Measurements from ENCODE around the gene ZNF511. TPM values are rescaled to one million over a fixed set of nuclear protein-coding genes. Genes with fewer than 3 reads are reported as not detected.

Gene ZNF511
- total RNA-seq, 1 experiment from 2014 or later, result 49.0 TPM

- no peak for DNase-seq (ENCODE audit: low read depth, low spot score)
- H3K9me3 ChIP-seq (ENCODE audit: control insufficient read depth in 1 of 2, insufficient read depth in 1 of 2, low read depth in 1 of 2, low read length in 2 of 2), result no peaks in the 10 kb centered on the region
- H3K9me2 ChIP-seq (ENCODE audit: insufficient read depth), result no peaks in the 10 kb centered on the region
- RAD21 ChIA-PET (ENCODE audit: low non-redundant PET in 1 of 2, low total read pairs in 2 of 2, uncharacterized antibody in 2 of 2, unreplicated experiment in 2 of 2), result no interaction called here
- no peaks in the 10 kb centered on the region for H3K27me3 ChIP-seq (ENCODE audit: insufficient read depth, low read length)
- H3K4me3 ChIP-seq (replicated peaks in 1 of 2; ENCODE audit: low read depth in 1 of 2, low read length in 2 of 2), result no peak overlapping the region
- H3K36me3 ChIP-seq (ENCODE audit: control insufficient read depth in 1 of 2, insufficient read depth in 2 of 2, low read length in 2 of 2), result no peaks in the 10 kb centered on the region
- no peak overlapping the region for H3K9ac ChIP-seq (ENCODE audit: low read length)
- TF ChIP-seq EZH2phosphoT487 (IDR thresholded peaks at IDR 0.05; ENCODE audit: borderline replicate concordance) (no peak), CTCF (IDR thresholded peaks at IDR 0.05 in 2 of 3, conservative IDR thresholded peaks at IDR 0.05 in 1 of 3; ENCODE audit: borderline replicate concordance in 1 of 3, insufficient read depth in 1 of 3, low read depth in 2 of 3, low read length in 2 of 3) (no peak), POLR2AphosphoS5 (IDR thresholded peaks at IDR 0.05; ENCODE audit: low read depth, low read length) (no peak), ZFX (IDR thresholded peaks at IDR 0.05) (no peak), EGR1 (IDR thresholded peaks at IDR 0.05; ENCODE audit: low read depth) (no peak), SRF (IDR thresholded peaks at IDR 0.05; ENCODE audit: low read depth) (no peak), REST (IDR thresholded peaks at IDR 0.05; ENCODE audit: low read depth) (no peak), ZNF274 (IDR thresholded peaks at IDR 0.05; ENCODE audit: low read depth, low read length) (no peak), CEBPB (IDR thresholded peaks at IDR 0.05; ENCODE audit: low read depth) (no peak), FOSL1 (IDR thresholded peaks at IDR 0.05; ENCODE audit: low read depth) (no peak), POLR2A (IDR thresholded peaks at IDR 0.05; ENCODE audit: borderline replicate concordance, extremely low read depth, insufficient read depth, insufficient read length) (no peak), CBX3 (IDR thresholded peaks at IDR 0.05; ENCODE audit: low read depth) (no peak), TCF7L2 (IDR thresholded peaks at IDR 0.05; ENCODE audit: borderline replicate concordance, extremely low read depth, insufficient read depth, insufficient read length) (no peak), MAX (IDR thresholded peaks at IDR 0.05) (no peak), ZBTB33 (IDR thresholded peaks at IDR 0.05; ENCODE audit: extremely low read depth, insufficient replicate concordance, low read length) (no peak)
- TF ChIP-seq, protein P1, sequence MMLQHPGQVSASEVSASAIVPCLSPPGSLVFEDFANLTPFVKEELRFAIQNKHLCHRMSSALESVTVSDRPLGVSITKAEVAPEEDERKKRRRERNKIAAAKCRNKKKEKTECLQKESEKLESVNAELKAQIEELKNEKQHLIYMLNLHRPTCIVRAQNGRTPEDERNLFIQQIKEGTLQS (IDR thresholded peaks at IDR 0.05), result no peak
- ATAC-seq, result no peak
- H4K20me1 ChIP-seq (ENCODE audit: insufficient read depth), result no peaks in the 10 kb centered on the region
- no TSS peak for BruUV-seq (replicated peaks)
- H3K4me1 ChIP-seq (ENCODE audit: control insufficient read depth in 1 of 2, insufficient read depth in 2 of 2, low read length in 2 of 2), result peaks cover 33 to 45% of the 10 kb centered on the region in 2 experiments
- H3K4me2 ChIP-seq (ENCODE audit: low read length), result no peak overlapping the region
- H2AFZ ChIP-seq (ENCODE audit: low read depth, low read length, poor library complexity, severe bottlenecking), result no peak overlapping the region
- CTCF ChIA-PET, result no interaction called here
- H3K27ac ChIP-seq (ENCODE audit: low read depth, low read length), result no peak overlapping the region
- intact Hi-C loops (cut with micrococcal nuclease), result no loop called here
- no peaks in the 10 kb centered on the region for H3K79me2 ChIP-seq (ENCODE audit: insufficient read depth, low read length)
- POLR2A ChIA-PET, result no interaction called here
Measured at GRCh38 chr10:133262696-133263095, 46.0 kb upstream of the ZNF511 start.

Data from HCT116 (cell line).